Stomach (tissue), 4 donors: ENCODE measurements around the gene KIFC3.

Experiments
- CTCF ChIP-seq, 7 experiments: fragments of 450-650 bp in 4 of 7; fragments of 200-600 bp in 3 of 7; sonication (generic) in 3 of 7; IDR thresholded peaks; one replicate each; pipeline ENCODE4 v1.5.1; 2016 to 2019; ENCODE audit warnings: antibody characterized with exemption in 7 of 7, control low read depth in 2 of 7, mild to moderate bottlenecking in 1 of 7
- POLR2A ChIP-seq, 4 donors: fragments of 450-650 bp; IDR thresholded peaks; one replicate each; pipeline ENCODE4 v1.6.1; 2016; ENCODE audit warnings: antibody characterized with exemption in 4 of 4, control low read depth in 2 of 4, mild to moderate bottlenecking in 1 of 4, moderate library complexity in 1 of 4
- POLR2AphosphoS5 ChIP-seq, 3 donors: sonication (generic); formaldehyde crosslinking; IDR thresholded peaks; one replicate each; pipeline ENCODE4 v1.6.1; 2016; ENCODE audit warnings: antibody characterized with exemption in 3 of 3

GRCh38 chr16:57843400-57843799, 41.1 kb upstream of the KIFC3 start:
- no peak for TF ChIP-seq POLR2A (IDR thresholded peaks at IDR 0.05)
- no peak for TF ChIP-seq CTCF (IDR thresholded peaks at IDR 0.05)
- TF ChIP-seq POLR2AphosphoS5 (IDR thresholded peaks at IDR 0.05), result no peak
